Endodermal cell (in vitro differentiated cells): ENCODE data around the gene CAPN10. TPM values are rescaled to one million over a fixed set of nuclear protein-coding genes. Genes with fewer than 3 reads are reported as not detected.
A peak's percentile ranks its signal among the peaks of the same experiment; 100 is the strongest.

Source experiments
- DNase-seq: peaks from one replicate; pipeline ENCODE4 v3.0.0-alpha.2; 2017
- H3K27ac ChIP-seq: 2 replicates; pipeline ENCODE4 v1.5.1; 2013; ENCODE audit warnings: mild to moderate bottlenecking, low read depth, low read length, moderate library complexity
- H3K27me3 ChIP-seq: 2 replicates; pipeline ENCODE4 v1.6.1; 2013; ENCODE audit warnings: mild to moderate bottlenecking, low read length, moderate library complexity; ENCODE audit not compliant: insufficient read depth, control insufficient read depth, poor library complexity, severe bottlenecking
- H3K36me3 ChIP-seq: 2 replicates; pipeline ENCODE4 v1.7.0; 2013; ENCODE audit warnings: mild to moderate bottlenecking, low read length, moderate library complexity; ENCODE audit not compliant: control insufficient read depth, insufficient read depth
- H3K4me1 ChIP-seq: one replicate; pipeline ENCODE4 v1.7.0; 2013; ENCODE audit warnings: low read length; ENCODE audit not compliant: control insufficient read depth, insufficient read depth
- H3K4me3 ChIP-seq: 2 replicates; pipeline ENCODE4 v1.5.1; 2013; ENCODE audit warnings: mild to moderate bottlenecking, low read length, moderate library complexity
- H3K9ac ChIP-seq: 2 replicates; pipeline ENCODE4 v1.6.1; 2013; ENCODE audit warnings: mild to moderate bottlenecking, low read length, moderate library complexity; ENCODE audit not compliant: poor library complexity, severe bottlenecking; ENCODE audit errors: extremely low read depth
- H3K9me3 ChIP-seq: 2 replicates; pipeline ENCODE4 v1.6.1; 2013; ENCODE audit warnings: mild to moderate bottlenecking, low read length, moderate library complexity; ENCODE audit not compliant: control insufficient read depth
- H3K27ac Mint-ChIP-seq: 2 replicates; pipeline ENCODE4 v1.8.0; 2020; ENCODE audit warnings: mixed read lengths
- H3K27me3 Mint-ChIP-seq: 2 replicates; pipeline ENCODE4 v1.8.0; 2021; ENCODE audit warnings: mild to moderate bottlenecking, mixed read lengths; ENCODE audit not compliant: insufficient read depth
- H3K36me3 Mint-ChIP-seq: 2 replicates; pipeline ENCODE4 v1.8.0; 2020; ENCODE audit warnings: low read depth, mixed read lengths
- H3K4me1 Mint-ChIP-seq: 2 replicates; pipeline ENCODE4 v1.8.0; 2020; ENCODE audit warnings: mixed read lengths
- H3K4me3 Mint-ChIP-seq: 2 replicates; pipeline ENCODE4 v1.8.0; 2020; ENCODE audit warnings: mild to moderate bottlenecking, moderate library complexity, mixed read lengths
- H3K9me3 Mint-ChIP-seq: 2 replicates; pipeline ENCODE4 v1.8.0; 2020; ENCODE audit warnings: mild to moderate bottlenecking, mixed read lengths
- CTCF ChIP-seq: fragments of 200-600 bp; sonication (generic); conservative IDR thresholded peaks from 2 replicates; pipeline ENCODE4 v1.5.0; 2021; ENCODE audit warnings: antibody characterized with exemption, mild to moderate bottlenecking
- WGBS, 2 experiments: methylation state at CpG; one replicate each; pipeline versions ENCODE4 v1.1.5 to v1.1.7; 2013; ENCODE audit warnings: missing lambda C conversion rate in 2 of 2, mixed read lengths in 1 of 2; ENCODE audit not compliant: insufficient coverage in 1 of 2, insufficient read length in 1 of 2; 5-methylcytosine and 5-hydroxymethylcytosine counted together
- total RNA-seq, 2 donors: library from RNA; stranded (reverse); fragmentation: NEBNext Ultra II Directional in 1 of 2; extraction: Animal tissue kit (Norgen Biotek cat#: 25700) in 1 of 2; gene quantifications; 2 replicates in 1 of 2; 3 replicates in 1 of 2; pipeline ENCODE4 v1.2.1, GENCODE V29; 2021

The CAPN10 gene
- total RNA-seq, 2 donors from 2014 or later = 58.9 to 61.9 TPM

GRCh38 chr2:240569523-240569997, 17.0 kb upstream of the CAPN10 start:
- H3K27me3 Mint-ChIP-seq = peaks cover 17% of the 10 kb centered on the region
- peak overlapping the region; percentile 63 for H3K4me3 Mint-ChIP-seq
- Histone ChIP-seq H3K4me3 (peak overlapping the region; percentile 82), H3K27ac (no peak overlapping the region), H3K4me1 (peaks cover 18% of the 10 kb centered on the region), H3K9me3 (no peaks in the 10 kb centered on the region), H3K36me3 (no peaks in the 10 kb centered on the region), H3K9ac (no peak overlapping the region), H3K27me3 (peaks cover 11% of the 10 kb centered on the region)
- no peak overlapping the region for H3K27ac Mint-ChIP-seq
- DNase-seq = no peak
- TF ChIP-seq CTCF = no peak
- WGBS, 2 experiments = 87 to 95% methylated on average over 5 to 9 of the region's 9 CpGs
- H3K9me3 Mint-ChIP-seq = no peaks in the 10 kb centered on the region
- H3K36me3 Mint-ChIP-seq = no peaks in the 10 kb centered on the region
- H3K4me1 Mint-ChIP-seq = peaks cover 10% of the 10 kb centered on the region

DNA sequence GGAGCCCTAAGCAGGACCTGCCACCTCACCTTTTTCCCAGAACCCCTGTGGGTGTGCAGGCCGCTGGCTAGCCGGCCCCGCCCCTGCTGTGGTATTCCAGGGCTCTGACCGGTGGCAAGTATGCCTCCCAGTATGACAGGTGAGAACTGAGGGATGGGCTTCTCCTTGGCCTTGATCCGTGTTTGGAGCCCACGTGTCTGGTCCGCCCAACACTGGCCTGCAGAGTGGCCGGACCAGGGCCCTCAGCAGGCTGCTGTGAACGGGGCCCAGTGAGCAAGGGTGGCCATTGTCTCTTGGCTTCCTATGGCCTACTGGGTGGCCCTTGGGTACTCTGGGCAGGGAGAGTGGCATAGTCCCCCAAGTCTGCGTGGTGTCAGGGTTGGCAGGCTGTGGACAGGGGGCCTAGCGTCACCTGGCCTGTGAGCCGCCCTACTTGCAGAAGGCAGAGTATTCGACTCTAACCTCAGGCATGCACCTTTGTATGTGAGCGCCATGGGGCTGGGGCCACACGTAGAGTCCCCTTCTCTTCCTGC, 16.5 kb upstream of the CAPN10 start:
- no peaks in the 10 kb centered on the region for H3K9me3 ChIP-seq
- no peak overlapping the region for H3K27ac ChIP-seq
- Mint-ChIP-seq H3K36me3 (no peaks in the 10 kb centered on the region), H3K9me3 (no peaks in the 10 kb centered on the region), H3K27me3 (peaks cover 17% of the 10 kb centered on the region), H3K4me3 (peak overlapping the region; percentile 63), H3K27ac (no peak overlapping the region), H3K4me1 (peaks cover 10% of the 10 kb centered on the region)
- peaks cover 11% of the 10 kb centered on the region for H3K27me3 ChIP-seq
- no peak for TF ChIP-seq CTCF
- H3K9ac ChIP-seq = no peak overlapping the region
- no peak for DNase-seq
- peaks cover 18% of the 10 kb centered on the region for H3K4me1 ChIP-seq
- H3K4me3 ChIP-seq = no peak overlapping the region
- H3K36me3 ChIP-seq = no peaks in the 10 kb centered on the region
- 92 to 94% methylated on average over 8 to 15 of the region's 15 CpGs for WGBS, 2 experiments

DNA sequence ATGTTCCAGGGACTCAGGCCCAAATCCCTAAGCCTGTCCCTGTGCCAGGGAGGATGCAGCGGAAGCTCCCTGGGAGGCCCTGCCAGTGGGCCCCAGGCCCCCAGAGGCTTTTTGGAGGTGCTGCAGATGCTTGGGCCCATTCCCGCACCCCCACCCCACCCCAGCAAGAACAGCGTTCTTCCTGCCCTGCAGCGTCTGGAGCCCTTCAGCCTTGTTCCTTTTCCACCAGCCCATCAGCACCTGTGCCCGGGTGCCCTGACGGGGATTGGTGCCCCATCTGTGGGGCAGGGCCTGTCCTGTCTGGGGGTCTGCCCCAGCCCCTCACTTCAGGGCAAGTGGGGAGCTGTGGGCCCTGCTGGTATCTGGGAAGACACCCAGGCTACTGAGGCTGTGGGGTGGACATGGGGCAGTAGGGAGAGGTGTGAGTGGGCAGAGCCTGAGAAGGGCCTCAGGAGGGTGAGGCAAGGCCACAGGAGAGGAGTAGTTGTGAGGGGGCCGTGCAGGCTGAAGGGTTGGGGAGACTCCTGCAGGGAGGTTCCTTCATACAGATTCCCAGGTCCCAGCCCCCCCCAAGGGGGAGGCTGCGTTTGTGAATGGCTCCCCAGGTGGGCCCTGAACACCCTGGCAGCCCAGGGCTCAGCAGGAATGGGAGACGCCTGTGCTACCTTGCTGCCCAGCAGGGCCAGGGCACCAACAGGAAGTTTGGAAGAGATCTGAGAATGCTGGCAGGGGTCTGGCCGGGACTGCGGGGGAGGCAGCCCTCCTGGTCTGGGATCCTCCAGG, 15.8 kb upstream of the CAPN10 start:
- peaks cover 17% of the 10 kb centered on the region for H3K27me3 Mint-ChIP-seq
- no peaks in the 10 kb centered on the region for H3K9me3 Mint-ChIP-seq
- Histone ChIP-seq H3K27ac (no peak overlapping the region), H3K36me3 (no peaks in the 10 kb centered on the region), H3K9ac (no peak overlapping the region), H3K4me1 (peaks cover 18% of the 10 kb centered on the region), H3K4me3 (no peak overlapping the region), H3K9me3 (no peaks in the 10 kb centered on the region), H3K27me3 (peaks cover 11% of the 10 kb centered on the region)
- H3K36me3 Mint-ChIP-seq = no peaks in the 10 kb centered on the region
- H3K4me1 Mint-ChIP-seq = peaks cover 10% of the 10 kb centered on the region
- H3K27ac Mint-ChIP-seq = no peak overlapping the region
- H3K4me3 Mint-ChIP-seq = no peak overlapping the region
- WGBS, 2 experiments = 92 to 97% methylated on average over 4 to 11 of the region's 11 CpGs
- TF ChIP-seq CTCF = no peak
- no peak for DNase-seq
